ENCODE results near the gene ADAMTS2. TPM values are rescaled to one million over a fixed set of nuclear protein-coding genes. Genes with fewer than 3 reads are reported as not detected.

ADAMTS2 gene
- total RNA-seq, 1 donor from 2014 or later = 7.7 TPM

DNA sequence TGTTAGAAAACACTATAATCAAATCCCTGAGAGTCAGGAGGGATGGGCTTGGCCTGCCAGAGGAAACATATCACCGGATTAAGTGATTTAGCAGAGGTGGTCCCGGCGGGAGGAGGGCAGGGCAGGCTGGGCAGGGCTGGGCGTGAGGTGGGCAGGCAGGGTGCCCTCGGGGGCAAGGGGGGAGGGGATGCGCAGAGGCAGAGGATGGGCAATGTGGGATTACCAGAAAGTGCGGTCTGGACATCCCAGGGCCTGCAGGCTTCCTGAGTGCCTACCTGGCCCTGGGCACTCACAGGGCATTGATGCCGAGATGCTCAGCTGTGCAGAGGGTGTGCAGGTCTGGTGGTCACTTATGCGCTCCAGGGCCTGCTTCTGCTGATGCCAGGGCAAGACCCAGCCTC lies 115.2 kb downstream of the ADAMTS2 start:
- peak; percentile 60 for DNase-seq (ENCODE audit: extremely low spot score, unreplicated experiment)

GRCh38 chr5:179229331-179229831 lies 115.9 kb downstream of the ADAMTS2 start:
- Mint-ChIP-seq H3K27ac (no peak overlapping the region), H3K9me3 (peaks cover 5% of the 10 kb centered on the region), H3K27me3 (no peaks in the 10 kb centered on the region), H3K36me3 (no peaks in the 10 kb centered on the region), H3K4me3 (no peak overlapping the region), H3K4me1 (ENCODE audit: unreplicated experiment) (peaks cover 4% of the 10 kb centered on the region)
- peak; percentile 50 for DNase-seq (ENCODE audit: extremely low spot score, unreplicated experiment)
- TF ChIP-seq CTCF (conservative IDR thresholded peaks at IDR 0.05) = no peak

More for the DNA sequence above, 115.2 kb downstream of the ADAMTS2 start:
- peaks cover 2% of the 10 kb centered on the region for H3K9me3 Mint-ChIP-seq
- H3K27ac Mint-ChIP-seq = no peak overlapping the region
- peaks cover 4% of the 10 kb centered on the region for H3K4me1 Mint-ChIP-seq (ENCODE audit: unreplicated experiment)
- no peak overlapping the region for H3K4me3 Mint-ChIP-seq
- no peaks in the 10 kb centered on the region for H3K36me3 Mint-ChIP-seq
- no peaks in the 10 kb centered on the region for H3K27me3 Mint-ChIP-seq
- no peak for TF ChIP-seq CTCF (conservative IDR thresholded peaks at IDR 0.05)

GRCh38 chr5:179228341-179229121 lies 116.7 kb downstream of the ADAMTS2 start:
- no peaks in the 10 kb centered on the region for H3K36me3 Mint-ChIP-seq
- H3K9me3 Mint-ChIP-seq = peaks cover 9% of the 10 kb centered on the region
- peak; percentile 50 for DNase-seq (ENCODE audit: extremely low spot score, unreplicated experiment)
- no peak overlapping the region for H3K27ac Mint-ChIP-seq
- no peak for TF ChIP-seq CTCF (conservative IDR thresholded peaks at IDR 0.05)
- H3K4me1 Mint-ChIP-seq (ENCODE audit: unreplicated experiment) = peaks cover 4% of the 10 kb centered on the region
- H3K27me3 Mint-ChIP-seq = no peaks in the 10 kb centered on the region
- H3K4me3 Mint-ChIP-seq = no peak overlapping the region

- Mint-ChIP-seq H3K4me3 (no peak overlapping the region), H3K4me1 (ENCODE audit: unreplicated experiment) (peaks cover 4% of the 10 kb centered on the region), H3K27ac (no peak overlapping the region), H3K9me3 (peaks cover 16% of the 10 kb centered on the region), H3K27me3 (peaks cover 5% of the 10 kb centered on the region), H3K36me3 (peaks cover 7% of the 10 kb centered on the region)
- DNase-seq (ENCODE audit: extremely low spot score, unreplicated experiment) = peak; percentile 58
- no peak for TF ChIP-seq CTCF (conservative IDR thresholded peaks at IDR 0.05)
Observed at GRCh38 chr5:179227580-179228311, 117.5 kb downstream of the ADAMTS2 start.

- H3K4me3 Mint-ChIP-seq = no peak overlapping the region
- H3K4me1 Mint-ChIP-seq (ENCODE audit: unreplicated experiment) = peaks cover 4% of the 10 kb centered on the region
- H3K27ac Mint-ChIP-seq = no peak overlapping the region
- peaks cover 7% of the 10 kb centered on the region for H3K36me3 Mint-ChIP-seq
- DNase-seq (ENCODE audit: extremely low spot score, unreplicated experiment) = peak; percentile 58
- H3K27me3 Mint-ChIP-seq = peaks cover 5% of the 10 kb centered on the region
- H3K9me3 Mint-ChIP-seq = peaks cover 16% of the 10 kb centered on the region
- TF ChIP-seq CTCF (conservative IDR thresholded peaks at IDR 0.05) = no peak
Observed at GRCh38 chr5:179227229-179227579, 118.1 kb downstream of the ADAMTS2 start.
